ENCODE results near the gene SARS1. TPM values are rescaled to one million over a fixed set of nuclear protein-coding genes. Genes with fewer than 3 reads are reported as not detected.

Gene SARS1
- total and polyA plus RNA-seq, 2 of the 8 experiments (the other 6 are each of a cell fraction or from before 2014, with no cell fraction given), result 83.1 to 146 TPM

DNA sequence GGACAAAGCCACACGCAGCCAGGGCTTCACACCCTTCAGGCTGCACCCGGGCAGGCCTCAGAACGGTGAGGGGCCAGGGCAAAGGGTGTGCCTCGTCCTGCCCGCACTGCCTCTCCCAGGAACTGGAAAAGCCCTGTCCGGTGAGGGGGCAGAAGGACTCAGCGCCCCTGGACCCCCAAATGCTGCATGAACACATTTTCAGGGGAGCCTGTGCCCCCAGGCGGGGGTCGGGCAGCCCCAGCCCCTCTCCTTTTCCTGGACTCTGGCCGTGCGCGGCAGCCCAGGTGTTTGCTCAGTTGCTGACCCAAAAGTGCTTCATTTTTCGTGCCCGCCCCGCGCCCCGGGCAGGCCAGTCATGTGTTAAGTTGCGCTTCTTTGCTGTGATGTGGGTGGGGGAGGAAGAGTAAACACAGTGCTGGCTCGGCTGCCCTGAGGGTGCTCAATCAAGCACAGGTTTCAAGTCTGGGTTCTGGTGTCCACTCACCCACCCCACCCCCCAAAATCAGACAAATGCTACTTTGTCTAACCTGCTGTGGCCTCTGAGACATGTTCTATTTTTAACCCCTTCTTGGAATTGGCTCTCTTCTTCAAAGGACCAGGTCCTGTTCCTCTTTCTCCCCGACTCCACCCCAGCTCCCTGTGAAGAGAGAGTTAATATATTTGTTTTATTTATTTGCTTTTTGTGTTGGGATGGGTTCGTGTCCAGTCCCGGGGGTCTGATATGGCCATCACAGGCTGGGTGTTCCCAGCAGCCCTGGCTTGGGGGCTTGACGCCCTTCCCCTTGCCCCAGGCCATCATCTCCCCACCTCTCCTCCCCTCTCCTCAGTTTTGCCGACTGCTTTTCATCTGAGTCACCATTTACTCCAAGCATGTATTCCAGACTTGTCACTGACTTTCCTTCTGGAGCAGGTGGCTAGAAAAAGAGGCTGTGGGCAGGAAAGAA, 61.1 kb downstream of the SARS1 start:
- H4K5ac ChIP-seq (ENCODE audit: insufficient read length, low read depth, low read length), result no peak overlapping the region
- no peak overlapping the region for H2BK5ac ChIP-seq (ENCODE audit: low read depth, low read length)
- peaks cover 8 to 16% (median 11%) of the 10 kb centered on the region in 4 experiments; a peak in 6 of 8 replicates for H3K36me3 ChIP-seq (ENCODE audit: control insufficient read depth in 2 of 4, insufficient read depth in 4 of 4, low read length in 3 of 4)
- peaks cover 0 to 10% (median 3%) of the 10 kb centered on the region in 4 experiments; a peak in 5 of 7 replicates for H3K4me1 ChIP-seq (replicated peaks in 1 of 4; ENCODE audit: control insufficient read depth in 3 of 4, insufficient read depth in 4 of 4, low read length in 3 of 4)
- no peak overlapping the region for H3K4me3 ChIP-seq (ENCODE audit: extremely low read depth in 1 of 4, insufficient read depth in 2 of 4, low read depth in 3 of 4, low read length in 4 of 4)
- no peak overlapping the region for H3K4me2 ChIP-seq (ENCODE audit: insufficient read depth in 1 of 2, low read depth in 2 of 2, low read length in 2 of 2)
- H3K27me3 ChIP-seq (replicated peaks in 1 of 4; ENCODE audit: control insufficient read depth in 3 of 4, extremely low read depth in 1 of 4, insufficient read depth in 3 of 4, low read length in 3 of 4), result no peaks in the 10 kb centered on the region
- no peak overlapping the region for H2AFZ ChIP-seq (ENCODE audit: low read length)
- no peak overlapping the region for H3K4ac ChIP-seq (replicated peaks; ENCODE audit: insufficient read length, low read depth, low read length)
- no peak overlapping the region for H2BK12ac ChIP-seq (ENCODE audit: low read depth, low read length)
- no peak overlapping the region; the same call in 1 of the 2 replicates for H2BK15ac ChIP-seq (ENCODE audit: low read length)
- no peak overlapping the region for H3K14ac ChIP-seq (ENCODE audit: insufficient read length)
- H2BK120ac ChIP-seq (replicated peaks; ENCODE audit: low read depth, low read length), result no peak overlapping the region
- peaks cover 0 to 7% of the 10 kb centered on the region in 2 experiments for H4K20me1 ChIP-seq (replicated peaks in 1 of 2; ENCODE audit: control insufficient read depth in 1 of 2, insufficient read depth in 2 of 2, low read length in 2 of 2)
- H3K9me3 ChIP-seq (ENCODE audit: insufficient read depth in 2 of 2, low read depth in 1 of 2, low read length in 1 of 2), result no peaks in the 10 kb centered on the region
- H2AK5ac ChIP-seq (ENCODE audit: low read depth, low read length), result no peak overlapping the region
- H3K79me1 ChIP-seq (ENCODE audit: low read depth, low read length), result no peaks in the 10 kb centered on the region
- FAIRE-seq, result no peak
- no peak overlapping the region for H3K56ac ChIP-seq (replicated peaks; ENCODE audit: insufficient read length, low read depth, low read length)
- no peak overlapping the region for H3K9ac ChIP-seq (replicated peaks in 1 of 4; ENCODE audit: extremely low read depth in 1 of 4, low read depth in 3 of 4, low read length in 3 of 4)
- ChIA-PET CTCF (ENCODE audit: partially characterized antibody) (interaction anchor here (0.5 to 5.0 kb wide), 3 partner anchors 10 to 369 kb away, joined by 3 to 46 read pairs (median 13); no protein-coding TSS in a partner anchor), POLR2A (ENCODE audit: partially characterized antibody) (no interaction called here)
- WGBS, 2 experiments (ENCODE audit: extremely low coverage in 1 of 2, insufficient coverage in 1 of 2, insufficient read length in 1 of 2, insufficient replicate concordance in 2 of 2, low coverage in 1 of 2, low lambda C conversion rate in 2 of 2, missing lambda C conversion rate in 1 of 2), result 90% methylated on average over 23 of the region's 24 CpGs; no CpG with 5 or more reads in 1 of the 2 experiments
- DNase-seq (ENCODE audit: low read depth in 1 of 2, low spot score in 2 of 2), result no peak
- no peak overlapping the region for H2BK20ac ChIP-seq (ENCODE audit: low read length)
- no peak overlapping the region for H3K27ac ChIP-seq (ENCODE audit: low read depth, low read length)
- no peak overlapping the region for H3K23ac ChIP-seq (ENCODE audit: insufficient read length)
- H4K91ac ChIP-seq (replicated peaks; ENCODE audit: insufficient read length, low read length), result no peak overlapping the region
- no peaks in the 10 kb centered on the region for H3K23me2 ChIP-seq (ENCODE audit: low read depth, low read length)
- H3K18ac ChIP-seq (ENCODE audit: extremely low read depth, low read length), result no peak overlapping the region
- H4K8ac ChIP-seq (ENCODE audit: extremely low read depth, insufficient read depth, low read length), result 0 out of 2 replicates have a peak overlapping the region, but pooled peaks have one; percentile 5
- H3K79me2 ChIP-seq (ENCODE audit: control insufficient read depth in 1 of 2, insufficient read depth in 2 of 2, low read length in 2 of 2), result no peaks in the 10 kb centered on the region
- no peak for TF ChIP-seq GABPA (IDR thresholded peaks at IDR 0.05; ENCODE audit: borderline replicate concordance, insufficient read depth, low read length)
- TF ChIP-seq, protein P1, sequence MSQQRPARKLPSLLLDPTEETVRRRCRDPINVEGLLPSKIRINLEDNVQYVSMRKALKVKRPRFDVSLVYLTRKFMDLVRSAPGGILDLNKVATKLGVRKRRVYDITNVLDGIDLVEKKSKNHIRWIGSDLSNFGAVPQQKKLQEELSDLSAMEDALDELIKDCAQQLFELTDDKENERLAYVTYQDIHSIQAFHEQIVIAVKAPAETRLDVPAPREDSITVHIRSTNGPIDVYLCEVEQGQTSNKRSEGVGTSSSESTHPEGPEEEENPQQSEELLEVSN (IDR thresholded peaks at IDR 0.05), result no peak
- no peak for TF ChIP-seq EP300 (IDR thresholded peaks at IDR 0.05; ENCODE audit: borderline replicate concordance in 1 of 2, low read depth in 2 of 2, low read length in 2 of 2)
- no peak for TF ChIP-seq RFX5 (IDR thresholded peaks at IDR 0.05; ENCODE audit: borderline replicate concordance, low read depth, low read length)
- TF ChIP-seq POLR2AphosphoS5 (IDR thresholded peaks at IDR 0.05; ENCODE audit: low read depth, low read length), result no peak
- no peak for TF ChIP-seq RXRA (IDR thresholded peaks at IDR 0.05; ENCODE audit: insufficient read depth, low read depth, low read length)
- no peak for TF ChIP-seq SRF (IDR thresholded peaks at IDR 0.05; ENCODE audit: low read depth, low read length)
- no peak for TF ChIP-seq EZH2 (IDR thresholded peaks at IDR 0.05; ENCODE audit: low read depth, low read length, severe bottlenecking)
- no peak for TF ChIP-seq RNF2 (IDR thresholded peaks at IDR 0.05; ENCODE audit: borderline replicate concordance, low read depth, low read length, missing control alignments, poor library complexity, severe bottlenecking)
- TF ChIP-seq TBP (IDR thresholded peaks at IDR 0.05; ENCODE audit: low read depth, low read length), result no peak
